Stimulated activated CD8-positive, alpha-beta memory T cell treated with anti-CD3 and anti-CD28 coated beads, Interleukin-12 subunit alpha, Interleukin-12 subunit beta, amount 100 ng/mL, for 24 hours (primary cell): Measurements from ENCODE around the gene C13orf46.
"Not testable (repeated sequence)": the region's sequence is repeated elsewhere in the genome, so short reads cannot be mapped to it uniquely, and the experiment has no call there.

ENCODE experiments used
- DNase-seq: peaks from one replicate; pipeline ENCODE4 v3.0.0-alpha.2; 2020; ENCODE audit errors: extremely low read depth

Gene C13orf46

DNA sequence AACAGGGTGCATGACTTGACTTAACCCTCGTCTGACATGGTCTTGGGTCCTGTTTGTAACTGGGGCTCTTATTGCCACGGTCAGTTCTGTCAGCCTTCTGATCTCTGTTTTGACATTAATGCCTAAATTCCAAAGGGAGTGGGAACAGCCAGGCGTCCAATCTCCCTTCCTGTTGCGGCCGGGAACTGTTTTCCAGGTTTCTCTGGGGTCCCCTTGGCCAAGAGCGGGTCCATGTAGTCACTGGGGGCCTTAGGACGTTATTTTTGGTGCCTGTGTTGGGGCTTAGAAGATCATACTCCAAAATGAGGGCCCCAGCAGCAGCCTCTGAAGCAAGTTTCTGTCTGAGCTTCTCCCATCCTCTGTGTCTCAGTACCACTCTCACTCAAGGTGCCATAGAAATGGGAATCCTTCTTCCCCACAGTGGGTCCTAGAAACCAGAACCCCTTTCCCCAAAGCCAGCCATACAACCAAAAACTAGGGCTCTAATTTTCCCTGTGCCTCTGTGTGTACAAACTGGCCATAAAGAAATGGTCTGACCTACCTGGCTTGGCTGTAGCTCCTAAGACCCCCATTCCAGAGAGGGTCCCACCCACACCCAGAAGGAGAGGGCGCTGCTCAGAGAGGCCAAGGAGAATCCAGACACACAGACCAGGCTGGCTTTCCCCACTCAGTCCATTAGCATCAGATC lies 50.4 kb downstream of the C13orf46 start:
- no peak for DNase-seq

DNA sequence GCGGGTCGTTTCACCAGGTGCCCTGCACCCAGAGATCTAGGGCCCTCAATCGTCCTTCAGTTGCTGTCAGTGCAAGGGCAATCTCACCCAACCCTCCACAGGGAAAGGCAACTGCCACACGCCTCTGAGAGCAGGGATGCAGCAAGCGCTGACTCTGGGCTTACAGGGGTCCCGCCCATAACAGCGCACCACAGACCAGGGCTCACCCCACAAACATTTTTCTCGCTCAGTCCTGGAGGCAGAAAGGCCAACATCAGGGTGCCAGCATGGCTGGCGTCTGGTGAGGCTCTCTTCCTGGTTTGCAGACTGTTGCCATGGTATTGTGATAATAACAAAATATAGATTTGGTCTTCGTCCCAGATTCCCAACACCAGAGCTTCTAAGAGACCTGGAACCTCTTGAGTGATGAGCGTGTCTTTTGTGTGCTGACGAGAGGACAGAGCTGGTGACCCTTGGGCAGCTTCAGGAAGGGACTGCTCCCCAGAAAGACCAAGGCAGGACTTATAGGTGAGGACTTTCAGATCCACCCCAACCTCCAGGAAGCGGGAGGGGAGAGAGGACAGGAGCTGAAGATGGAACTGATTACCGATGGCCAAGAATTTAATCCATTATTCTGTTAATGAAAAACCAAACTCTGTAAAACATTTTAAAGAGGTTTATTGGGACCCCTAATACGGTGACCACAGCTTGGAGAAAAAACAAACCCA lies 51.3 kb downstream of the C13orf46 start:
- DNase-seq = no peak

DNA sequence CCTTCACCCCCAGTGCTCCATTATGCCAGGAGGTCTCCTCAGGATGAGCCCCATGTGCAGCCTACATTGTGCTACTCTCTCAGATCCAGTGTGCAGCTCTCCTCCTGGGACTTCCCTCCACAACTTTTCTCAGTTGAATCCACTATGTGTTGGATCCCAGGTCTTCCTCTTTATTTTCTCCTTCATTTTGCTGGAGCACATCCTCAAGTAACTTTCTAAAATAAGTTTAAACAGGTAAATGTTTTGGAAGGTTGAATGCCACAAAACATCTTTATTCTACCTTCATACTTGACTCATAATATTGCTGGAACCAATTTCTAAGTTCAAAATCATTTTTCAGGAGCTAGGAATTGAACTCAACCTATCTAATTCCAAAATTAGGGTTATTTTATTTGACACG lies 52.1 kb downstream of the C13orf46 start:
- DNase-seq = no peak

DNA sequence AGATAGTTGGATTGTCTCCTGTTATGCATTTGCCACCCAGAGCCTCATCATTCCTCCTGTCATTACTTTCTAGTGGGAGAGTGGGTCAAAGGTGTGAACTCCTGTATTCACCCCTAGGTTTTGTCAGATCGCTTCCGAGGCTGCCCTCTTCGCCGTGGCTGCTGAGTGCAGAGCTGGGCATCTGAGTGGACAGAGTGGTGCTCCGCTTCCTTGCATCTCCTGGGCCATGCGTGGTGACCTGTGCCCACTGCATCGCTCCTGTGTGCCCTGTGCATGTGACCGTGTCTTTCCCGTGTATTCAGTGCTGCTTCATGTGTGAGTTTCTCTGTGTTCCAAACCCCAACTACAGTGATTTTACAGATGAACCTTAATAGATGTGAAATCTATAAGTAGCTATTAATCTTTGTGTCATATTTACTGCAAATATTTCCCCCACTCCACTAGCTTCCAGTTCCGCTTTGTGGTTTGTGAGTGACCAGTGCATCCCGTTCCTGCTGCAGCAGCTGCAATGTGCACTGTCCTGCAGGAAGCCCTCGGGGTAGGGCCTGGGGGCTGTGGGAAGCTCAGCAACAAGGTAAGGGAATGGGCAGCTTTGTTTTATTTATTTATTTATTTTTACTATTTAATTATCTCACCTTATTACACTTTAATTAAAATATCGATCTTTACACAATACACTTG lies 53.1 kb downstream of the C13orf46 start:
- DNase-seq = no peak

DNA sequence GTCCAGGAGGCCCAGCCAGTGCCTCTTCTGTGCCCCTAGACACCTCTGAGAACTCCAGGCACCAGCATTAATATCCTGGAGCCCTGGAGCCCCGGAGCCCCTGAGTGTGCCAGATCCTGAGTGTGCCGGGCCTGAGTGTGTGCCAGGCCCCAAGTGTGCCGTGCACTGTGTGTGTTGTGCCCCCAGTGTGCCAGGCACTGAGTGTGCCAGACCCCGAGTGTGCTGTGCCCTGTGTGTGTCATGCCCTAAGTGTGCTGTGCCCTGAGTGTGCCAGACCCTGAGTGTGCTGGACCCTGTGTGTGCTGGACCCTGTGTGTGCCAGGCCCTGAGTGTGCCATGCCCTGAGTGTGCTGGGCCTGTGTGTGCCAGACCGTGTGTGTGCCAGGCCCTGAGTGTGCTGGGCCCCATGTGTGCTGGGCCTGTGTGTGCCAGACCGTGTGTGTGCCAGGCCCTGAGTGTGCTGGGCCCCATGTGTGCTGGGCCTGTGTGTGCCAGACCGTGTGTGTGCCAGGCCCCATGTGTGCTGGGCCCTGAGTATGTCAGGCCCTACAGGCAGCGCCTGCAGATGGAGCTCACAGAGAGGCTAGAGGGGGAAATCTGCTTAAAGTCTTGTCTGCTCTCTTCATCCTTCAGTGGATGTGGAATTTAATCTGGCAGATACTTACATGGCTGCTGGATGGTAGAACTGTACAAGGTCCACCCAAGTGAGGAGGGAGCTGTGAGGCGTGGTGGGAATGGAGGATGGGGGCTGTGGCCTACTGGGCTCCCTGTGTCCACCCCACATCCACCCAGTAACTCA lies 53.9 kb downstream of the C13orf46 start:
- no peak for DNase-seq

DNA sequence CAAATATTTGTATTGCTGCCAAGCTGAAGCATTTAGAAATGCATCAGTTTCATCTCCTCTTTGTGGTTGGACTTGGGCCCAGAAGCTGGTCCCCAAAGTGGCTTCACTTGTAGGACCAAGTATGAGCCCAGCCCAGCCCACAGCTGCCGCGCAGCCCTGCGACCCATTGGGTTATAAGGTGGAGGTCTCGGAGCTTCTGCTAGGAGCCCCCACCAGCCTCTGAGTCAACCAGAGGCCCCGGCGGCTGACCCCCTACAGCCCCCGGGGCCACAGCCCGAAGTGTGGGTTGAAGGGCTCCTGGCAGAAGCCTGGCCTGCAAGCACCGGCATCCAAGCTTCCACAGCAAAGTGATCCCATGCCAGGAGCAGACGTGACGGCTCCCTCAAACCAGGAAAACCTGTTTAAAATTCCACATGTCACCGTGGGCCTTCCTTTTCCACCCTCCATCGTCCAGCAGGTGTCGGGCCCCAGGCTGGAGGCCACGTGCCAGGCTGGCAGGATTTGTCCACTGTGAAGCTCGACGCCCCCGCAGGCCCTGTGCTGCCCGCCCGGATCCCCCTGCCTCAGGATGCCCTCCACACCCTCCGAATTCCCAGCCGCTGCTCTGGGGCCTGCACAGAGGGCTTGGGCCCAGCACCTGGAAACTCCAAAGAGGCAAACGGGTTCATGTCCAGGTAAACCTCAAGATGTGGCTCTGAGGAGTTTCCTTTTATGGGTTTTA lies 54.7 kb downstream of the C13orf46 start:
- DNase-seq = no peak

DNA sequence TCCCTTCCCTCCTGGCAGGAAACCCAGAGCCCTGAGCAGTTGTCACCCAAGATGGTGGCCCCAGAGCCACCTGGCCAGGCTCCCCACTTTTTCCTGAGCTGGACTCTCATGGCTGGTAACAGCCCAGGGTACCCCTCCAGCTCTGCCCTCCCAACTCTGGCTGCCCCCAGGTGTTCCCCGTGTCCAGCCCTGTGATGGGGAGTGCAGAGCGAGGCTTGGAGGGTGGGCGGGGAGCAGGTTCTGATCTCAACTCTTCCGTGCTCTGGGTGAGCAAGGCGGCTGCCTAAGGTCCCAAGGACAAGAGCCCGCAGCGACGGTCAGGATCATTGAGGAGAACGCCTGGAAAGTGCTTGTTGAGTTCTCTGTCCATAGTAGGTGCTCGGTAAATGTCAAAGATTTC lies 55.3 kb downstream of the C13orf46 start:
- no peak for DNase-seq

DNA sequence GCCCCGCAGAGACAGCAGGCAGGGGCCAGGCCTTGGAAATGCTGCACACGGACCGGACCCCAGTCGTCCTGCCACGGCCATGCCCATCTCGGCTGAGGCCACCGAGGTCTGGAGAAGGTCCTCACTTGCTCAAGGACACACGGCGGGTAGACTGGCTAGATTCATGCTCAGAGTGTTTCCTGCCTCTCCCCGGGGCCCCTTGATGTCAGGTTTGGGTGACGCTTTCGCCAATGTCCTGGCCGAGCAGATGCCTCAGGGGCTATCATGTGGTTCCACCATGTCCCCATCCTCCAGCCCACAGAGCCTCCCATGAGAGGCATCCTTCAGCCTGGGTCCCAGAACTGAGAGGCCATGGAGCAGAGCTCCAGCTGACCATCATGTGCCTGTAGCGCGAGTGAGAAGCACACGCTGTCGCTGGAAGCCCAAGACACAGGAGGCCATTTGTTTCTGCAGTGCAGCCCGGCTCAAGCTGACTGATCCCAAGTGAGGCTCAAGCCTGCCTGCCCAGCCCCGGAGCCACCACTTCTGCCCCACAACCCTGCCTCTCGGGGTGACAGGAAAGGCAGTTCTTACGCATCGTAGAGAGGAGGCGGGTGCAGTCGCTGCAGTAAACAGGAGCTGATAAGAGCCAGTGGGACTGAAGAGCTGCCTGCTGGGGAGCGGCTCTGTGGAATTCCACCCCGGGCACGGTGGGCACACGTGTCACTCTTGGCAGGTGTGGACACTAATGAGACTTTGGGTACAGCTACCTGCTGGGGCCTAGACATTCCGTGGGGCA lies 56.1 kb downstream of the C13orf46 start:
- DNase-seq = no peak

DNA sequence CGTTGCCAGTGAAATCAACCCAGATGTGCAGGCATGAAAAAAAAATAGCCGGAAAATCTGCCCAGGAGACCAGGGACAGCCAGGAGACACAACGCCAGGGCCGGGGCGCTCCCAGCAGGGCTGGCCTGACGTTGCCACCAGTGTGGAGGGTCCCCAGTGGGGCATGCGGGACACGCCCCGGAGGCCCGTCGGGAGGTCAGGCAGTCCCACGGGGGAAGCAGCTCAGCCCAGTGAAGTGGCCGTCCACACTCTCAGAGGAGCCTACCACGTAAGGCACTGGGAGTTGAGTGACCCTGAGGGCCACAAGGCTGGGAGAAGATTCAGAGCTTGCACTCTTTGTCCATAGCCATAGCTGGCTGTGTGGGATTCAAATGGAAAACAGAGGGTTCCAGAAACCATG lies 56.8 kb downstream of the C13orf46 start:
- DNase-seq = no peak

DNA sequence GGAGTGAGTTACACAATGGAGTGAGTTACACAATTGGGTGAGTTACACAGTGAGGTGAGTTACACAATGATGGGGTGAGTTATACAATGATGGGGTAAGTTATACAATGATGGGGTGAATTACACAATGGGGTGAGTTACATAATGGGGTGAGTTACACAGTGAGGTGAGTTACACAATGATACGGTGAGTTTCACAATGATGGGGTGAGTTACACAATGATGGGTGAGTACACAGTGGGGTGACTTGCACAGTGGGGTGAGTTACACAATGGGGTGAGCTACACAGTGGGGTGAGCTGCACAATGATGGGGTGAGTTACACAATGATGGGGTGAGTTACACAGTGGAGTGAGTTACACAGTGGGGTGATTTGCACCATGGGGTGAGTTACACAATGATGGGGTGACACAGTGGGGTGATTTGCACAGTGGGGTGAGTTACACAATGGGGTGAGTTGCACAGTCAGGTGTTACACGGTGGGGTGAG lies 57.5 kb downstream of the C13orf46 start:
- DNase-seq = no peak

DNA sequence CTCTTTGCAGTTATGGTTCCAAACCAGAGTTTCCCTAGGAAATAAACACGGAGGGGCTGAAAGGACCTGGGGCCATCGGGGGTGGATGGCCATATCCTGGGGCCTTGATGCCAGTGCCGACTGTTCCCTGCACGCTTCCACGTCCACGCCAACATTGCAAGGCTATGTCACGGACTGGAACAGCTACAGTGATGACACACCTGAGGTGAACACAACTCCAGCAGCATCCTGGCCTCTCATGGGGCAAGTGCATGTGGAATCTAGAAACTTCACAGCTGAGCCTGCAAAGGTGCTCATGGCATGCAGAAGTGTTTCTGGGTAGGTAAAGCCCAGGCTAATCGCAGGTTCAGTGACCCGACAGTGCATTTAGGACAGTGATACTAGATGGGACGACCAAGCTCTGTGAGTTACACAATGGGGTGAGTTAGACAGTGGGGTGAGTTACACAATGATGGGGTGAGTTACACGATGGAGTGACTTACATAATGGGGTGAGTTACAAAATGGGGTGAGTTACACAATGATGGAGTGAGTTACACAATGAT lies 58.0 kb downstream of the C13orf46 start:
- no peak for DNase-seq

DNA sequence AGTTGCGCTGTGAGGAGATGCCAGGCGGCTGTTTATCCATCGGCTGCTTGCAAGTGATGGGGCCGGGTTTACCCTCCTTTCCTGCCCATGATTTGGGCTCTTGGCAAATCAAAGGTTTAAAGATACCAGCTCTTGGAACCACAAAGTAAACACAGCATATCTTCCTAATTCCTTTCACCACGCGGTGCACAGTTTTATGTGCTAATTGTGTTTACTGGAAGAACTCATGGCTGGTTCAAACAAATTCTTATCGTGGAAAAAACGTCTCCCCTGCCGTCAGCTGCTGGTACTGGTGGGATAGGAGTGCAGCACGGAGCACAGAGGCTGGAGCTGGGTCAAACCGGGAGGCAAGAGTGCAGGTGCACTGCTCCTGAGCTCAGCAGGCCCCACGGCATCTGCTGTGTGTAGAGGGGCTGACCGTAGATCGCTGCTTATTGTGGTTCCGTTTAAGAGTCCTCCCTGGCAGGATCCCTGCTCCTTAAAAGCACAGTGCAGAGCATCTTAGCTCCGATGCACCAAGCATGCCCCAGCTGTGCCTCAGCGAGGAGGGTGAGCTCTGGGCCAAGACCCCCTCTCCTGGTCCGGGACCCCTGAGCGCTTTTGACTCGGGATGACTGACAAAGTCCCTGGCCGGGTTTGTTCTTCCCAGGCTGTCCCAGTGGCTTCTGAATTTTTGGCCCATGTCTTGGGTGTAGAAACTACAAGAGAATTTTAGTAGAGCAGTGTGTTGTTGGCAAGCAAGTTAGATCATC lies 58.7 kb downstream of the C13orf46 start:
- no peak for DNase-seq

DNA sequence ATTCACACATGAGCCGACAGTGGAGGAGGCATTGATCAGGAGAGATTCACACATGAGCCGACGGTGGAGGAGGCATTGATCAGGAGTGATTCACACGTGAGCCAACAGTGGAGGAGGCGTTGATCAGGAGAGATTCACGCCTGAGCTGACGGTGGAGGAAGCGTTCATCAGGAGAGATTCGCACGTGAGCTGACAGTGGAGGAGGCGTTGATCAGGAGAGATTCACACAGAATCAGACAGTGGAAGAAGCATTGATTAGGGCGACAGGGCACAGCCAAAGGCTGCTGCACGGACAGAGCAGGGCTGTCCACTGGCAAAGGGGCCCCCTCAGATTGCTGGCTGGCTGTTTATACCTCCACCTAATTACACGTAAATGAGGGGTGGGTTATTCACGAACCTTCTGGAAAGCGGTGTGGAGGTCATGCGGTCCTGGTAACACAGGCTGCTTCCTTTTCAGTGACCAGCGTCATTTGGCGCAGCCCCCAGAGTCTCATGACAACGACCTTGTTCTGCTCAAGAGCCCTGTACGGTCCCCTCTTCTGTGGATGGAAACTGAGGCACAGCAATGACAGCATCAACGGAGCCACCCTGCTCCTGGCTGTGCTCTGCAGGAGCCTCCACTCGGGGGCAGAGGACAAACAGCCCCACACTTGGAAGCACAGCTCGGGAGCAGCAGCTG lies 59.4 kb downstream of the C13orf46 start:
- no peak for DNase-seq

DNA sequence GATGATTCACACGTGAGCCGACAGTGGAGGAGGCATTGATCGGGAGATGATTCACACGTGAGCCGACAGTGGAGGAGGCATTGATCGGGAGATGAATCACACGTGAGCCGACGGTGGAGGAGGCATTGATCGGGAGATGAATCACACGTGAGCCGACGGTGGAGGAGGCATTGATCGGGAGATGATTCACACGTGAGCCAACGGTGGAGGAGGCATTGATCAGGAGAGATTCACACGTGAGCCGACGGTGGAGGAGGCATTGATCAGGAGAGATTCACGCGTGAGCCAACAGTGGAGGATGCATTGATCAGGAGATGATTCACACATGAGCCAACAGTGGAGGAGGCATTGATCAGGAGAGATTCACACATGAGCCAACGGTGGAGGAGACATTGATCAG lies 60.0 kb downstream of the C13orf46 start:
- DNase-seq = not testable (repeated sequence)

DNA sequence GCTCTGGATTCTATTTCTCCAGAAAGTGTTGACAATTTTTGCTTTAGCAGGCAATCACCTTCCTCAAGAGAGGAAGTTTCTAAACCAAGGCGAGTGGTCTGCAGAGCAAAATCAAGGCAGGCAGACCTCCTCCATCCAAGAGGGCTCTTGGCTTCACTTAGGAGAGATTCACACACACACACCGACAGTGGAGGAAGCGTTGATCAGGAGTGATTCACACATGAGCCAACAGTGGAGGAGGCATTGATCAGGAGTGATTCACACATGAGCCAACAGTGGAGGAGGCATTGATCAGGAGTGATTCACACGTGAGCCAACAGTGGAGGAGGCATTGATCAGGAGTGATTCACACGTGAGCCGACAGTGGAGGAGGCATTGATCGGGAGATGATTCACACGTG lies 60.5 kb downstream of the C13orf46 start:
- DNase-seq = not testable (repeated sequence)

DNA sequence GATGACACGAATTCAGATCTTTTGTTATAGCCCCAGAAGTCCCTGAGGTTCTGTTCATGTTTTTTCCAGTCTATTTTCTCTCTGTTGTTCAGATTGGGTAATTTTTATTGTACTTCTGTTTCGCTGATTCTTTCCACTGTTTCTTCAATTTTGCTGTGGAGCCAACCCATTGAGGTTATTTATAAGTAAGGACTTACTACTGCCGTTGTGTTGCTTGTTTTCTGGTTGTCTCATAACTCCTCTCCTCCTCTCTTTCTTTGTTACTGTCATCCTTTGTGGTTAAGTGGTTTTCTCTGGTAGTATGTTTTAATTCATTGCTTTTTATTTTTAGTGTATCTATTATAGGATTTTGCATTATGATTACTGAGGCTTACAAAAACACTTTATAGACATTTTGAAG lies 61.3 kb downstream of the C13orf46 start:
- no peak for DNase-seq

DNA sequence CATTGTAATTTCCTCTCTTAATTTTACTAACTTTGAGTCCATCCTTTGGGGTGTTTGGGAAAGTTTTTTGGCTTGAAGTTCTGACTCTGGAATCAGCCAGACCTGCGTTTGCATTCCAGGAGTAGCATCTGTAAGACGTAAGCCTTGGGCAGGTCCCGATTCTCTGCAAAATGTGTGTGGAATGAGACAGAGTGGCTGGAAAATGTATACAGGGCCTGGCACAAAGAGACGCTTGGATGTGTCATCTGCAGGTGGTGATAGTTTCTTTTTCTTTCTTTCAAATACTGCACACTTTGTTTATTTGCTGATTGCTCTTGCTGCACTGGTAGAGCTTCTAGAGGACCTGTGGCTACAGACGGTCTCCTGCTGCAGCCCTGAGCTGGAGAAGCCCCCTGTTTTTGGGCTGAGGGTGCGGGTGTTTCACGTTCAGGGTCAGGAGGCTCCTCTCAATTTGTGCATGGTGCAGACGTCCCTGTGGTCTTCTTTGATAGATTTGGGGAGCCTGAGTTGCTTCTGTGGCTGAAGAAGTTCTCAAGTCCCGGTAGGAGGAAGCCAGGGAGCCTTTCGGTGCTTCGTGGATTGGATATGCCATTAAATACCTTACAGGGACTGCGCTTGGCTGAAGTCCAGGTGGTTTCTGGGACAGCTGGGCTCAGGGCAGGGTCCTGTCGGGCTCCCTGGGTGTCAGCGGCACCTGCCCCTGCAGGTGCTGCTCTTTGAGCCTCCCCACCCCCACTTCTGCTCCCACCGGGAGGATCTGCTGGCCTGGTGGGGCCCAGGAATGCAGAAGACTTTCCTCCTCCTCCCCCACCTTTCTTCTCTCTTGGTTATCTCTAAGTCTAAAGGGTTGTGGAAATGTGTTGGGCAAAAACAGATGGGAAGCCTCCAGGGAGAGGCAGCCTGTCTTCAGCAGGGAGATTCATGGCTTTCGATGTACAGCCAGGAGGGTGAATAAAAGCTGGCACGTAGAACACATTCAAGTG lies 66.0 kb downstream of the C13orf46 start:
- no peak for DNase-seq

DNA sequence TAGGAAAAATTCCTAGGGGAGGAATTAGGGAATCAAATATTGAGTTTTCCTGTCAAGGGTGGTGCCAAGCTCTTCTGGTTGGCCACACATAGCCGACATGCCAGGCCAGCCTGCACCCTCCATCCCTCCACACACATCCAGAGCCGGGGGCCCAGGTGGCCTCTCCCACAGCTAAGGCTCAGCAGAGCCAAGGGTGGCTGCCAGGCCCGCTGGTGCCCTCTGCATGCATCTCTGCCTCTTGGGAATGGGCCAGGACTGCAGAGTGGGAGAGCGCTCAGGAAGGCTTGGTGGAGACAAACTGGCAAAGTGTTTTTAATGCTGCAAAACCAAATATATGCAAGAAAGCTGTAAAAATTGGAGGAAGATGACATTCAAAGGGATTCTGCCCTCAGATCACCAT lies 67.3 kb downstream of the C13orf46 start:
- no peak for DNase-seq
